NB4 (cell line): ENCODE results near the gene PRDX5.

Experiments
- DNase-seq: peaks from one replicate; pipeline ENCODE4 v3.0.0; 2010; ENCODE audit warnings: low read depth
- H3K4me3 ChIP-seq: one replicate; pipeline ENCODE4 v1.5.1; 2011; ENCODE audit warnings: mild to moderate bottlenecking, low read depth, low read length, moderate library complexity
- CTCF ChIP-seq: IDR thresholded peaks from one replicate; pipeline ENCODE4 v1.5.1; 2012; ENCODE audit warnings: low read depth, low read length
- MYC ChIP-seq: IDR thresholded peaks from 2 replicates; pipeline ENCODE4 v1.6.1; 2011; ENCODE audit warnings: low read depth, low read length
- POLR2A ChIP-seq: IDR thresholded peaks from 2 replicates; pipeline ENCODE4 v1.6.1; 2011; ENCODE audit warnings: mild to moderate bottlenecking; ENCODE audit not compliant: insufficient read length; ENCODE audit errors: extremely low read depth
- TF ChIP-seq, protein P1 (sequence below): IDR thresholded peaks from 2 replicates; pipeline ENCODE4 v1.6.1; 2011; ENCODE audit warnings: low read depth, low read length

PRDX5 gene

GRCh38 chr11:64353715-64354506, 36.0 kb downstream of the PRDX5 start:
- TF ChIP-seq MYC, result no peak
- TF ChIP-seq, protein P1, sequence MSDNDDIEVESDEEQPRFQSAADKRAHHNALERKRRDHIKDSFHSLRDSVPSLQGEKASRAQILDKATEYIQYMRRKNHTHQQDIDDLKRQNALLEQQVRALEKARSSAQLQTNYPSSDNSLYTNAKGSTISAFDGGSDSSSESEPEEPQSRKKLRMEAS, result no peak
- no peak for TF ChIP-seq CTCF
- no peak for TF ChIP-seq POLR2A
- H3K4me3 ChIP-seq, result no peak overlapping the region
- no peak for DNase-seq

DNA sequence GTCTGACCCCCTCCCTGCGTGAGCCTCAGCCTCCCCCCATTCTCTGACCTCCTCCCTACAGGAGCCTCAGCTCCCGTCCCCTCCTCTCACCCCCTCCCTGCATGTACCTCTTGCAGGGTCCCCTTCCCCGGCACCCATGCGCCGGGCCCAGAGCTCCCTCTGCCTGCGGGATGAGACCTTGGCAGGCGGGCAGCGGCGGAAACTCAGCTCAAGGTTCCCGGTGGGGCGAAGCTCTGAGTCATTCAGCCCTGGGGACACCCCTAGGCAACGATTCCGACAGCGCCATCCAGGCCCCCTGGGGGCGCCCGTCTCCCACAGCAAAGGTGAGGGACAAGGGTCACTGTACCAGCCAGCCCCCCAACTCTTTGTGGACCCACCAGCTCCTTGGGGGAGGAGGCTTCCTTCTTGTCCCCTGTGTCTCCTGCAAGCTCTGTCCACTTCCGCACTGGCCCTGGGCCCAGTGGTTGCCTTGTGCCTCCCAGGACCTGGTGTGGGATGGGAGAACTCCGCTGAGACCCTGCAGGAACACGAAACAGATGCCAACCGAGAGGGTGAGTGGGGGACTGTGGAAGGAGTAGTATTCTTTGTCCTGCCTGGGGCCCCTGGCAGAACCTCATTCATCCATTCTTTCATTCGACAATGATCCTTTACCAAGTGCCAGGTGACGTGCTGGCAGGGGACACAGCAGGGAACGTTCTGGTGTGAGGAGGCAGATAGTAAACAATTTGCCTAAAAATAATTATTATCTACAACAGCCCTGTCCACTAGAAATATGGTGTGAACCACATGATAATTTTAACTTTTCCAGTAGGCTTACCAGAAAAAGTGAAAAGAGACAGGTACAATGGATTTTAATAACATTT, 37.4 kb downstream of the PRDX5 start:
- DNase-seq, result peak; percentile 97
- TF ChIP-seq, protein P1, result no peak
- TF ChIP-seq MYC (peak; percentile 77; the same call in 1 of the 2 replicates), POLR2A (no peak), CTCF (peak; percentile 89)
- H3K4me3 ChIP-seq, result no peak overlapping the region

DNA sequence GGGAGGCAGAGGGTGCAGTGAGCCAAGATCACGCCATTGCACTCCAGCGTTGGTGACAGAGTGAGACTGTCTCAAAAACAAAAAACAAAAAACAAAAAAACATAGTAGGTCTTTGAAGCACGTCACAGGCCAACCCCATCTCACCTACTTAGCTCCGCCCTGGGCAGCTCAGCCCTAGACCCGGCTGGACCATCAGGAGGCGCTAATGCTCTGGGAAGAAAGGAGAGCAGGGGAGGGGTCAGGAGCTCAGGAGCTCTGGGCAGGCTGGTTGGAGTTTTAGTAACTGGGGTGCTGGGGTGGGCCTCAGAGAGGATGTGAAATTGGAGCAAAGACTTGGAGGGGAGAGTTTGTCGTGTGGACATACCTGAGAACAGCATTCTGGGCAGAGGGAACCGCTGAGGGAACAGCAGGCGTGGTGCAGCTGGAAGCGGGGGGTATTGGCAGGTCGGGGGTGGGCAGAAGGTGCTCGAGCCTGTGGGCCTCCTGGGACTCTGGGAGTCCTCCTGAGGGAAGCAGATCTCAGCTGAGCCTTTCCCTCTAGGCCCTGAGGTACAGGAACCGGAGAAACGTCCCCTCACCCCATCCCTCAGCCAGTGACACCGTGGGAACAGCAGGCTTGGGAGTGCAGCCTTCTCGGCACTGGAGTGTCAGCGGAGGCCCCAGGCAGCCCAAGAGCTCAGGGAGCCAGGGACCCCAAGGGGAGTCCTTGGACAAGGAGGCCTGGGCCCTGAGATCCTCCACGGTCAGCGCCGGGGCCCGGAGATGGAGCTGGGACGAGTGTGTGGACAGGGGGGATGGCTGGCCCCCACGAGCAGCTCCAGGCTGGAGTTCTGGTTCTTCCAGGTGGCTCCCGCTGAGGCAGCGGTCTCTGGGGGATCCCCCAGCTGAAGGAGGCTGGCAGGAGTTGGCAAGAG, 38.8 kb downstream of the PRDX5 start:
- peak; percentile 77 for TF ChIP-seq CTCF
- TF ChIP-seq POLR2A, result no peak
- TF ChIP-seq, protein P1, result no peak
- peak; percentile 80 for DNase-seq
- no peak overlapping the region for H3K4me3 ChIP-seq

DNA sequence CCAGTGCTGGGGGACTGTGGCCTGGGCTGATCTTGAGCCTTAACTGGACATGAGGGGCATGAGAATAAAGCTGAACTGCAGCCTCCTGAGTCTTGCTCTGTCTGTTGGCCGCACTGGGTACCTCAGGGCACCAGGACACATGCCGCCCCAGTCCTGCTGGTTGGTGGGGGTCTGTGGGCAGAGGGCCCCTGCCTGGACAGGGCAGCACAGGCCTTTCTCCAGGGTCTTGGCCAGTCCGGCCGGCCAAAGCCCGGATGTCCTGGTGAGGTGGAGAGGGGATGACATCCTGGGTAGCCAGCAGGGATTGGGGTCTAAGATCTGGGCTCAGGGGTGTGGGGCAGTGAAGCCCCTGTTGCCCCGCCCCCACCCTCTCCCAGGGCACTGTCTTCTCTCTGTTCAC, 39.5 kb downstream of the PRDX5 start:
- no peak for DNase-seq
- no peak overlapping the region for H3K4me3 ChIP-seq
- TF ChIP-seq POLR2A (no peak), MYC (no peak), CTCF (no peak)

- TF ChIP-seq POLR2A (no peak), CTCF (no peak), MYC (no peak)
- TF ChIP-seq, protein P1, result peak; percentile 34; the same call in 1 of the 2 replicates
- peak; percentile 63 for DNase-seq
- H3K4me3 ChIP-seq, result no peak overlapping the region
Measured at GRCh38 chr11:64357904-64358535, 40.1 kb downstream of the PRDX5 start.
